ENCODE results near the gene NGDN. TPM values are rescaled to one million over a fixed set of nuclear protein-coding genes. Genes with fewer than 3 reads are reported as not detected.

NGDN gene
- polyA plus RNA-seq, 1 donor, result 69.7 TPM

- DNase-seq, result no peak
Measured at GRCh38 chr14:23464700-23465099, 4.8 kb upstream of the NGDN start.

GRCh38 chr14:23465261-23465660 is 4.2 kb upstream of the NGDN start:
- DNase-seq, result no peak

GRCh38 chr14:23468704-23469126 is 788 bp upstream of the NGDN start:
- DNase-seq, result no peak

GRCh38 chr14:23469906-23470403 is 452 bp downstream of the NGDN start:
- no peak for DNase-seq

- no peak for DNase-seq
Measured at GRCh38 chr14:23470947-23471346, 1.4 kb downstream of the NGDN start.

- DNase-seq, result peak; percentile 50
Measured at GRCh38 chr14:23478109-23478759, 8.7 kb downstream of the NGDN start.

- DNase-seq, result peak; percentile 37
Measured at GRCh38 chr14:23481362-23481970, 12.0 kb downstream of the NGDN start.

GRCh38 chr14:23481979-23482822 is 12.7 kb downstream of the NGDN start:
- no peak for DNase-seq

- no peak for DNase-seq
Measured at GRCh38 chr14:23482823-23483148, 13.3 kb downstream of the NGDN start.

- DNase-seq, result no peak
Measured at GRCh38 chr14:23483236-23483854, 13.8 kb downstream of the NGDN start.

- no peak for DNase-seq
Measured at GRCh38 chr14:23485326-23485725, 15.8 kb downstream of the NGDN start.

- no peak for DNase-seq
Measured at GRCh38 chr14:23486036-23486435, 16.5 kb downstream of the NGDN start.

- no peak for DNase-seq
Measured at GRCh38 chr14:23487216-23487615, 17.7 kb downstream of the NGDN start.

GRCh38 chr14:23492618-23493272 is 23.2 kb downstream of the NGDN start:
- DNase-seq, result no peak

GRCh38 chr14:23494223-23494622 is 24.7 kb downstream of the NGDN start:
- no peak for DNase-seq

GRCh38 chr14:23512156-23512555 is 42.7 kb downstream of the NGDN start:
- DNase-seq, result no peak

- DNase-seq, result no peak
Measured at GRCh38 chr14:23513005-23513817, 43.7 kb downstream of the NGDN start.

GRCh38 chr14:23513818-23514643 is 44.5 kb downstream of the NGDN start:
- no peak for DNase-seq

- no peak for DNase-seq
Measured at GRCh38 chr14:23514644-23514957, 45.1 kb downstream of the NGDN start.

- DNase-seq, result no peak
Measured at GRCh38 chr14:23517650-23518326, 48.3 kb downstream of the NGDN start.

Measured in left kidney (tissue), 2 donors.